ENCODE measurements around the gene IQSEC1.

The IQSEC1 gene

DNA sequence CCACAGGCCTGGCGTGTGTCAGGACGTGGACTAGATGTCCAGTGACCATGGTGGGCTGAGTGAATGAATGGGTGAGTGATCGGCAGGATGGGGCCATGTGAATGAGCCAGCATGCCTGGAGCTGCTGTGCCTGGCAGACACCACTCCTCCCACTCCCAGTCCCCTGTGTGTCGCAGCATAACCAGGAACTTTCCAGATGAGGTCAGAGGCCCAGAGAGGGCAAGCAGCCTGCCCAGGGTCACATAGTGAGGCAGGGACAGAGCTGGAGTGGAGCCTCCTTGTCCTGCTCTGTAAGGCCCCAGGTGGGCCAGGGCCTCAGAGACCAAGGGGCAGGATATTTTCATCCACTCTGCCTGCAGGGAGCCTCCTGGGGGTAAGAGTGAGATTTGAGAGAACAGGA is 6.4 kb downstream of the IQSEC1 start:
- TF ChIP-seq, protein P1, sequence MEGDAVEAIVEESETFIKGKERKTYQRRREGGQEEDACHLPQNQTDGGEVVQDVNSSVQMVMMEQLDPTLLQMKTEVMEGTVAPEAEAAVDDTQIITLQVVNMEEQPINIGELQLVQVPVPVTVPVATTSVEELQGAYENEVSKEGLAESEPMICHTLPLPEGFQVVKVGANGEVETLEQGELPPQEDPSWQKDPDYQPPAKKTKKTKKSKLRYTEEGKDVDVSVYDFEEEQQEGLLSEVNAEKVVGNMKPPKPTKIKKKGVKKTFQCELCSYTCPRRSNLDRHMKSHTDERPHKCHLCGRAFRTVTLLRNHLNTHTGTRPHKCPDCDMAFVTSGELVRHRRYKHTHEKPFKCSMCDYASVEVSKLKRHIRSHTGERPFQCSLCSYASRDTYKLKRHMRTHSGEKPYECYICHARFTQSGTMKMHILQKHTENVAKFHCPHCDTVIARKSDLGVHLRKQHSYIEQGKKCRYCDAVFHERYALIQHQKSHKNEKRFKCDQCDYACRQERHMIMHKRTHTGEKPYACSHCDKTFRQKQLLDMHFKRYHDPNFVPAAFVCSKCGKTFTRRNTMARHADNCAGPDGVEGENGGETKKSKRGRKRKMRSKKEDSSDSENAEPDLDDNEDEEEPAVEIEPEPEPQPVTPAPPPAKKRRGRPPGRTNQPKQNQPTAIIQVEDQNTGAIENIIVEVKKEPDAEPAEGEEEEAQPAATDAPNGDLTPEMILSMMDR (IDR thresholded peaks at IDR 0.05; ENCODE audit: low read depth, low read length) = no peak
- no peak for DNase-seq (ENCODE audit: extremely low read depth, low read depth)

DNA sequence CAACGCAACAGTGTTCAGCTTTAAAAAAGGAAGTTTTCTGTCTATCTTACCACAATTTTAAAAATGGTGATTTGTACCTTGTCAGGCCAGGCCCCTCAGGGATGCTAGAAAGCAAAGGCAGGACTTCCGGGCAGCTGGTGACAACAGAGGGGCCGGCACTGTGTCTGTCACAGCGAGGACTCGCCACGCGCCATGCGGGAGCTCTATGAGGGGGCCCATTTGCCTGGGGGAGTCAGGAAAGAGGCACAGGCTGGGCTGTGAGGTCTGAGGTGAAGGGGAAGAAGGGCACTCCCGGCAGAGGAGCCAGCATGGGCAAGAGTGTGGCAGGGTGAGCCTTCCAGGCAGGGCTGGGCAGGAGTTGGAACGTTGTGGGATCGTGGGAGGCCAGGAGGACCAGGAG is 7.0 kb downstream of the IQSEC1 start:
- TF ChIP-seq, protein P1 (IDR thresholded peaks at IDR 0.05; ENCODE audit: low read depth, low read length) = no peak
- DNase-seq (ENCODE audit: extremely low read depth, low read depth) = no peak

DNA sequence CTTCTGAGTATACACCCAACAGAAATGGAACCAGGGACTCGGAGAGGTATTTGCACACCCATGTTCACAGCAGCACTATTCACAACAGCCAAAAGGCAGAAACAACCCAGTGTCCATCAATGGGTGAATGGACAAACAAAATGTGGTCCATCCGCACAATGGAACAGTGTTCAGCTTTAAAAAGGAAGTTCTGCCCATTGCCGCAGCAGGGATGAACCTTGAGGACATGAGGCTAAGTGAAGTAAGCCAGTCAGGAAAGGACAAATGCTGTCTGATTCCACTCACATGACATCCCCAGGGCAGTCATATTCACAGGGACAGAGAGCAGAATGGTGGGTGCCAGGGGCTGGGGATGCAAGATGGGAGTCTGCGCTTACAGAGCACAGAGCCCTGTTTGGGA is 7.5 kb downstream of the IQSEC1 start:
- no peak for DNase-seq (ENCODE audit: extremely low read depth, low read depth)
- TF ChIP-seq, protein P1 (IDR thresholded peaks at IDR 0.05; ENCODE audit: low read depth, low read length) = no peak

DNA sequence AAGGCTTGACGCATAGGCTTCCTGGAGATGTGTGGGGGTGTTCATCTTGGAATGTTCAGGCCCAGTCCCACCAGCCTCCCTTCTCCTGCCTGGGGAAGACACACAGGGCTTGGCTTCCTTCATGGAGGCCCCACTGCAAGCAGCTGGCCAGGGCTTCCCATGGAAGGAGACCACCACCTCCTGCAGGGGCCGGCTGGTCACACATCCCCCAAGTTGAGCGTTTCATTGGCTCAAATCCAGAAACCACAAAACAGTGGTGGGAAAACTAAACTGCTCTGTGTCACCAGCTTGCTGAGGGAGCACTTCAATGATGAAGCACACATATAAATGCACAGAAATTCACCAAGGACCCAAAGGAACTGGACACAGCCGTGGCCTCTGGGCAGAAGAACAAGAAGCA is 8.3 kb downstream of the IQSEC1 start:
- DNase-seq (ENCODE audit: extremely low read depth, low read depth) = no peak
- TF ChIP-seq, protein P1 (IDR thresholded peaks at IDR 0.05; ENCODE audit: low read depth, low read length) = no peak

DNA sequence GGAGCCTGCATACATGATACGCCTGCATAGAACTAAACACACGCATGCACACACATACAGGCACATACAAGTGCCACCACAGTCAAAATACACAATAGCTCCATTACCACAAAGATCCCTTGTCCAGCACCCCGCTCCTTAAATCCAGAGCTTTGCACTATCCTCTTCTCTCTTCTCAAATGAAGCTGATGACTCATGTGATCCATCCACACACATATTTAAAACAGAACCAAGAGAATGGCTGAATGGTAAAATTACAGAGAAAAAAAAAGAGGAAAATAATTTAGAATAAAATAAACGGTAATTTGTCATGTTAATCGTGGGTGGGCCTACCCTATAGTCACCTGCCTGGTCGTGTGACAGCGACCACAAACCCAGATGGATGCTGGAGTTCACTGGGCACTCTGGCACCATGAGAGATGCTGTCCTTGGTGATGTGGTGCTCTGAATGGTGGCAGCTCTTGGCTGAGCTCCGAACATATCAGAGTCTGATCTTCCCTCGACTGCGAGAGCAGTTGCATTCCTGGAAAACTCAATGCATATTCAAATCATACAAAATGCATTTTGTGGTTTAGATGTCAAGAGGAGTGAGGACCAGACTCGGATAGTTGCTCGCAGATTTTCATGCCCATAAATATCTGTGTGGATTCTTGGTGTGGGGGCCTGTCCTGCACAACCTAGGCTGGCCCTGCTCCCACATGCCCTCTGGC is 8.9 kb downstream of the IQSEC1 start:
- TF ChIP-seq, protein P1 (IDR thresholded peaks at IDR 0.05; ENCODE audit: low read depth, low read length) = no peak
- no peak for DNase-seq (ENCODE audit: extremely low read depth, low read depth)

DNA sequence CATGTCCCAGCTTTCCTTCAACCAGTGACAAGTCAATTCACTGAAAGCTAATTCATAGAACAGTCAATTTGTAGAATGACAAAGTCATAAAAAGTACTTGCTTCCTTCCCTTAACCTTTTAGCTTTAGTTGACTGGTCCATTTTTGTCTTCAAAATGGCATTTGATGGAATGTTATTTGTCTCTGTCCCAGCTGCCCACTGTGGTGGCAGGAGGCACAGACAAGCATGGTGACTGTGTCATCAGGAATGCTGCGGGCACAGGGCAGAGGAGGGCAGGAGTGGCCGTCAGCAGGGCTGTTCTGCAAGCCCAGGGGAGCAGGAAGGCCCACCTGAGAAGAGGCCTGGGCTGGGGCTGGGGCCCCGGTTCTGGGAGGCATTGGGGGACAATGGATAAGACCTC is 10.0 kb downstream of the IQSEC1 start:
- no peak for DNase-seq (ENCODE audit: extremely low read depth, low read depth)
- TF ChIP-seq, protein P1 (IDR thresholded peaks at IDR 0.05; ENCODE audit: low read depth, low read length) = no peak

DNA sequence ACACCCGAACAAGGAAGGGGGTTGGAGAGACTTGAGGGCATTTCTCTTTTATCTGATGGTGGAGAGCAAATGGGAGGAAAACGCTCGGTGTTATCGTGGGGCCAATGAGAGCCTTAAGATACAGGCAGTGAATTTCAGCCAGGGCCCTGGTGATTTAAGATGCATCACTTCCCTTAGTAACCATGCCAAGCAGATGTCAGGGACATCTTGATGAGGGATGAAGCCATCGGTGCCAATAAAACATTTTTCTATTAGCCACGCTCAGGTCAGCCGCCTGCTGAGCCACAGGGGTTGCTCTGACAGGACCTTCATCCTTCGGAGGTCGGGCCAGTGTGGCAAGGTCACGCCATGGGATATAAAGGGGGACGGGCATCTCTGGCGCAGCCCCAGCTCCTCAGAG is 10.6 kb downstream of the IQSEC1 start:
- TF ChIP-seq, protein P1 (IDR thresholded peaks at IDR 0.05; ENCODE audit: low read depth, low read length) = no peak
- DNase-seq (ENCODE audit: extremely low read depth, low read depth) = no peak

Measured in AG09319 (cell line).